IMR-90 (cell line): ENCODE measurements around the gene METTL23.

Source experiments
- BHLHE40 ChIP-seq: fragments of 150-350 bp; IDR thresholded peaks from 2 replicates; pipeline ENCODE4 v1.6.1; 2016; ENCODE audit warnings: mild to moderate bottlenecking, low read depth, low read length
- CEBPB ChIP-seq: IDR thresholded peaks from 2 replicates; pipeline ENCODE4 v1.6.1; 2012; ENCODE audit warnings: low read depth, low read length, improper control_type of control experiment
- CHD1 ChIP-seq: IDR thresholded peaks from 2 replicates; pipeline ENCODE4 v1.6.1; 2012; ENCODE audit warnings: low read depth, low read length, improper control_type of control experiment
- FOS ChIP-seq: fragments of 150-350 bp; IDR thresholded peaks from 2 replicates; pipeline ENCODE4 v1.6.1; 2016; ENCODE audit warnings: low read depth, low read length
- MAFK ChIP-seq: IDR thresholded peaks from 2 replicates; pipeline ENCODE4 v1.6.1; 2012; ENCODE audit warnings: low read depth, low read length, improper control_type of control experiment
- MXI1 ChIP-seq: IDR thresholded peaks from 2 replicates; pipeline ENCODE4 v1.6.1; 2012; ENCODE audit warnings: low read depth, mild to moderate bottlenecking, low read length, moderate library complexity, borderline replicate concordance
- NFE2L2 ChIP-seq: fragments of 150-350 bp; IDR thresholded peaks from 2 replicates; pipeline ENCODE4 v1.6.1; 2016; ENCODE audit warnings: low read depth, mild to moderate bottlenecking, low read length
- POLR2A ChIP-seq: IDR thresholded peaks from 2 replicates; pipeline ENCODE4 v1.6.1; 2012; ENCODE audit warnings: mild to moderate bottlenecking, low read depth, low read length
- RAD21 ChIP-seq: IDR thresholded peaks from 2 replicates; pipeline ENCODE4 v1.6.1; 2012; ENCODE audit warnings: low read length, improper control_type of control experiment
- RCOR1 ChIP-seq: IDR thresholded peaks from 2 replicates; pipeline ENCODE4 v1.6.1; 2012; ENCODE audit warnings: mild to moderate bottlenecking, low read length, improper control_type of control experiment; ENCODE audit not compliant: insufficient replicate concordance
- RFX5 ChIP-seq: IDR thresholded peaks from 2 replicates; pipeline ENCODE4 v1.8.0; 2012; ENCODE audit warnings: low read depth, mild to moderate bottlenecking, low read length, moderate library complexity
- SMC3 ChIP-seq: fragments of 150-350 bp; IDR thresholded peaks from 2 replicates; pipeline ENCODE4 v1.6.1; 2016; ENCODE audit warnings: low read depth, mild to moderate bottlenecking, antibody characterized with exemption, low read length, moderate library complexity
- TF ChIP-seq, protein P1 (sequence below): conservative IDR thresholded peaks from 2 replicates; pipeline ENCODE4 v1.5.1; 2012; ENCODE audit warnings: mild to moderate bottlenecking, low read depth, low read length, improper control_type of control experiment
- TF ChIP-seq, protein P2 (sequence below): fragments of 150-350 bp; IDR thresholded peaks from 2 replicates; pipeline ENCODE4 v1.6.1; 2017; ENCODE audit warnings: mild to moderate bottlenecking, antibody characterized with exemption, low read length, low read depth

DNA sequence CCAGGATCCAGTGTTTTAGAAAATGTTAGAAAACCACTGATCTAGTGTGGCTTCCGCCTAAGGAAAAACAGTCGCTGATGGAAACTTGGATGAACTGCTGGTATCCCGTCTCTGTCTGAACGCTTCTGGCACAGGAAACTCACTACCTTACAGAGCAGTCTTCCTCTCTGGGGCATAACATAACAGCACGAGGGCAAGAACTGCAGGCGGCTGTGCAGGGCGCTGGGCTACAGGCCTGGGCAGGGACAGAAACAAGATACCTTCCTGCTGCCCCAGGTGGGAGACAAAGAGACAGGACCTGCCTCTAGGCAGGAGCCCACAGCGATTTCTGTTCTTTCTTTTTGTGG is 26.4 kb upstream of the METTL23 start:
- TF ChIP-seq RFX5 = no peak
- no peak for TF ChIP-seq POLR2A
- TF ChIP-seq RCOR1 = no peak
- TF ChIP-seq, protein P1, sequence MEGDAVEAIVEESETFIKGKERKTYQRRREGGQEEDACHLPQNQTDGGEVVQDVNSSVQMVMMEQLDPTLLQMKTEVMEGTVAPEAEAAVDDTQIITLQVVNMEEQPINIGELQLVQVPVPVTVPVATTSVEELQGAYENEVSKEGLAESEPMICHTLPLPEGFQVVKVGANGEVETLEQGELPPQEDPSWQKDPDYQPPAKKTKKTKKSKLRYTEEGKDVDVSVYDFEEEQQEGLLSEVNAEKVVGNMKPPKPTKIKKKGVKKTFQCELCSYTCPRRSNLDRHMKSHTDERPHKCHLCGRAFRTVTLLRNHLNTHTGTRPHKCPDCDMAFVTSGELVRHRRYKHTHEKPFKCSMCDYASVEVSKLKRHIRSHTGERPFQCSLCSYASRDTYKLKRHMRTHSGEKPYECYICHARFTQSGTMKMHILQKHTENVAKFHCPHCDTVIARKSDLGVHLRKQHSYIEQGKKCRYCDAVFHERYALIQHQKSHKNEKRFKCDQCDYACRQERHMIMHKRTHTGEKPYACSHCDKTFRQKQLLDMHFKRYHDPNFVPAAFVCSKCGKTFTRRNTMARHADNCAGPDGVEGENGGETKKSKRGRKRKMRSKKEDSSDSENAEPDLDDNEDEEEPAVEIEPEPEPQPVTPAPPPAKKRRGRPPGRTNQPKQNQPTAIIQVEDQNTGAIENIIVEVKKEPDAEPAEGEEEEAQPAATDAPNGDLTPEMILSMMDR = no peak
- TF ChIP-seq CHD1 = no peak
- TF ChIP-seq CEBPB = no peak
- TF ChIP-seq SMC3 = no peak
- TF ChIP-seq MAFK = no peak
- TF ChIP-seq RAD21 = no peak
- TF ChIP-seq FOS = no peak
- no peak for TF ChIP-seq NFE2L2
- TF ChIP-seq, protein P2, sequence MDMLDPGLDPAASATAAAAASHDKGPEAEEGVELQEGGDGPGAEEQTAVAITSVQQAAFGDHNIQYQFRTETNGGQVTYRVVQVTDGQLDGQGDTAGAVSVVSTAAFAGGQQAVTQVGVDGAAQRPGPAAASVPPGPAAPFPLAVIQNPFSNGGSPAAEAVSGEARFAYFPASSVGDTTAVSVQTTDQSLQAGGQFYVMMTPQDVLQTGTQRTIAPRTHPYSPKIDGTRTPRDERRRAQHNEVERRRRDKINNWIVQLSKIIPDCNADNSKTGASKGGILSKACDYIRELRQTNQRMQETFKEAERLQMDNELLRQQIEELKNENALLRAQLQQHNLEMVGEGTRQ = no peak
- no peak for TF ChIP-seq BHLHE40
- TF ChIP-seq MXI1 = no peak
